Prostate gland (tissue), 2 donors: ENCODE results near the gene GPR61.
A peak's percentile ranks its signal among the peaks of the same experiment; 100 is the strongest.

Source experiments
- CTCF ChIP-seq, 4 experiments: fragments of 200-600 bp in 2 of 4; fragments of 450-650 bp in 2 of 4; sonication (generic) in 2 of 4; IDR thresholded peaks; 1 replicate in 3 of 4; 2 replicates in 1 of 4; pipeline ENCODE4 v1.5.1; 2016 to 2019; ENCODE audit warnings: antibody characterized with exemption in 4 of 4, mild to moderate bottlenecking in 2 of 4, moderate library complexity in 2 of 4
- POLR2A ChIP-seq: fragments of 450-650 bp; IDR thresholded peaks from one replicate; pipeline ENCODE4 v1.6.1; 2016; ENCODE audit warnings: antibody characterized with exemption, mild to moderate bottlenecking
- POLR2AphosphoS5 ChIP-seq: sonication (generic); formaldehyde crosslinking; IDR thresholded peaks from one replicate; pipeline ENCODE4 v1.6.1; 2017; ENCODE audit warnings: antibody characterized with exemption

- no peak for TF ChIP-seq CTCF (IDR thresholded peaks at IDR 0.05)
- no peak for TF ChIP-seq POLR2A
- TF ChIP-seq POLR2AphosphoS5, result peak; percentile 82
Observed at GRCh38 chr1:109570414-109570813, 30.7 kb downstream of the GPR61 start.
